AML-193 (cell line): Measurements from ENCODE around the gene SHMT2.

Source experiments
- DNase-seq, 2 experiments: peaks; one replicate each; lab custom pipeline; 2025; lab: John Stamatoyannopoulos, UW

Gene SHMT2

DNA sequence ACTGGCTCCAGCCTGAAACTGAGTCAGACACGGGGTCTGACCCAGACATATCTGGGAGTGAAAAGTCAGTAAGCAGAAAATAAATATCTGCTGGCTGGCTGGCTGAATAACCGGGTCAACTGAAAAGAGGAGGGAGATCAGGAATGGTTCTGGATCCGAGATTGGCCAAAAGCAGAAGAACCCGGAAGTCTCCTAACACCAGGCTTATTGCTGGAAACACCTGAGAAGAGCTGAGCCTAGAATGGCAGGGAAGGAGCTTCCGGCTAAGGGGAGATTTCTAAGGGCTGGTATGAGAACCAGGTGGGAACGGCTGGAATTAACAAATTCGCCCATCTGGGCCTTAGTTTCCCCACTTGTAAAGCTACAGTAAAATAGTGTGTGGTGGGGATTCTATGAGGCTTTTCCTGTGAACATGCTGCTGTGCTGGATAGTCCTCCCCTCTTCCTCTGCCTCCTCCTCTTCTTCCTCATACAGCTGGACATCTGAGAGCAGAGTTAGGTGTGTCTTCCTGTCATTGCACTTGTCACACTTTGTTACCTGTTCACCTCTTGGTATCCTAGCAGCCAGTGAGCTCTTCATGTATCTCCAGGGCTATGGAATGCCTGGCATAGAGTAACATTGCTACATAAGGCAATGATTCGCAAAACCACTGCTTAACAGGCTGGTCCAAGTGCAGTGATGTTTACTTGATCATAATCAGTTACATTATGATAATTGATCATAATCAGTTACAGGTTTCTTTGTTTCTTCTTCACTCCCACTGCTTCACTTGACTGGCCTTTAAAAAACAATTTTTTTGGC lies 2.0 kb upstream of the SHMT2 start:
- DNase-seq, result no peak

DNA sequence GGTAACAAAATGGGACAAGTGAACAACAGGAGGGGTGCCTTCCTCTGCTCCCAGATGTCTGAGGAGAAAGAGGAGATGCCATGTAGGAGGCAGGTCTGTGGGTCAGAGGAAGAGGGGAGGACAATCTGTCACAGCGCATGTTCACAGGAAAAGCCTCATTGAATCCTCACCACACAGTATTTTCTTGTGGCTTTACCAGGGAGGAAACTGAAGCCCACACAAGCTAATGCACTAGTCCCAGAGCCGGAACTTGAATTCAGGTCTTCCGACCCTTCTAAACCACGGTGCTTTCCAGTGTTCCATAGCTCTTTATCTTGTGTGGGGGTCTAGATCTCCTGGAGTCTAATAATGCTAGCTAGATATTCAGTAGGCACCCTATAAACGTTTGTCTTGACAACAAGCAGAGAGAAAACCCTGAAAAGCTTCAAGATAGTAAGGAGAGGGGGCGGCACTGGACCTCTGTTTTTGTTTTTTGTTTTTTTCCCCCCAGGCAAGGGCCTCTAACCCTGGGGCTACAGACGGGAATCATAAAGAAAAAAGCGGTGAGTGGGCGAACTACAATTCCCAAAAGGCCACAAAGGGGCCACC lies 371 bp upstream of the SHMT2 start:
- DNase-seq, result peak; percentile 34 to 52

- no peak for DNase-seq
Observed at GRCh38 chr12:57230381-57231155, 1.1 kb downstream of the SHMT2 start.

DNA sequence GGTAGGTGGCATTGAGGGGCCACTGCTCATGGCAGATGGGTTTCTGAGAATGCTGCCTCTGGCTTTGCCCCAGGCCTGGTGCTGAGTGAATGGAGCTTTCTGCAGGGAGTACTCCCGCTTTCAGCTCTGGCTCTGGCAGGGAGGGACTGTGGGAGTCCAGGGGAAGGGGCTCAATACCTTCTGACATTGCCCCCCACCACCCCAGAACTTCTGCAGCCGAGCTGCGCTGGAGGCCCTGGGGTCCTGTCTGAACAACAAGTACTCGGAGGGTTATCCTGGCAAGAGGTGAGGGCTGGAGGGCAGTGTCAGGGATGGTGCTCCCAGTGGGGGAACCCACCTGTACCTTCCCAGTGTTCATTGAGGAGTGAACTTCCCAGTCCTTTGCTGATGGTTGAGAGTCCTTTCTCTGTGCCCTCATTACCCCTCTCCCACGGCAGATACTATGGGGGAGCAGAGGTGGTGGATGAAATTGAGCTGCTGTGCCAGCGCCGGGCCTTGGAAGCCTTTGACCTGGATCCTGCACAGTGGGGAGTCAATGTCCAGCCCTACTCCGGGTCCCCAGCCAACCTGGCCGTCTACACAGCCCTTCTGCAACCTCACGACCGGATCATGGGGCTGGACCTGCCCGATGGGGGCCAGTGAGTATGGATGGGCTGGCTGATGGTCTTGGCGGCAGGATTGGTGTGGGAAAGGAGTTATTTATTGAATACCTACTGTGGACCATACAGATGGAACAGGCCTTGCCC lies 1.9 kb downstream of the SHMT2 start:
- no peak for DNase-seq

GRCh38 chr12:57232156-57232756 lies 2.7 kb downstream of the SHMT2 start:
- DNase-seq, result no peak

DNA sequence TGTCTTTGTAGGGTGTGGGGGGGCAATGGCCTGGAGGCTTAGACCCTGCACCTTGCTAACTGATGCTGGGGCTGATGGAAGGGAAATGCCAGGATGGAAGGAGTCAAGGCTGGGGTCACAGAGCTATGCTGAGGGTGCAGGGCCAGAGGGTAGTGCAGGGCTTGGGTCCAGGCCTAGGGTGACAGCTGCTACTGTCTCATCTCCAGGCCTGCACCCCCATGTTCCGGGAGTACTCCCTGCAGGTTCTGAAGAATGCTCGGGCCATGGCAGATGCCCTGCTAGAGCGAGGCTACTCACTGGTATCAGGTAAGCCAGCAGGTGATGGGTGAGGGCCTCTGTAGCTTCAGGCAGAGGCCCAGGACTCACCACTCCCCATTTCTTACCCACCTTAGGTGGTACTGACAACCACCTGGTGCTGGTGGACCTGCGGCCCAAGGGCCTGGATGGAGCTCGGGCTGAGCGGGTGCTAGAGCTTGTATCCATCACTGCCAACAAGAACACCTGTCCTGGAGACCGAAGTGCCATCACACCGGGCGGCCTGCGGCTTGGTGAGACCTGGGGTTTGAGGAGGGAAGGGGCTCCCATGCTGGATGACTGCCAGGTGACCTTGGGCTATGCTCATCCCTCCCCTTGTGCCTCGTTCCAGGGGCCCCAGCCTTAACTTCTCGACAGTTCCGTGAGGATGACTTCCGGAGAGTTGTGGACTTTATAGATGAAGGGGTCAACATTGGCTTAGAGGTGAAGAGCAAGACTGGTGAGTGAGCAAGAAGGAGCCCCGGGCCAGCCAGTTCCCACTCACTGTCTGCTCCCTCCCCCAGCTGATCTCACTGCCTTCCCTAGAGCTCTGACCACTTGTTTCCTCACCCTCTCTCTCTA lies 4.1 kb downstream of the SHMT2 start:
- no peak for DNase-seq

- no peak for DNase-seq
Observed at GRCh38 chr12:57234233-57234570, 4.7 kb downstream of the SHMT2 start.

DNA sequence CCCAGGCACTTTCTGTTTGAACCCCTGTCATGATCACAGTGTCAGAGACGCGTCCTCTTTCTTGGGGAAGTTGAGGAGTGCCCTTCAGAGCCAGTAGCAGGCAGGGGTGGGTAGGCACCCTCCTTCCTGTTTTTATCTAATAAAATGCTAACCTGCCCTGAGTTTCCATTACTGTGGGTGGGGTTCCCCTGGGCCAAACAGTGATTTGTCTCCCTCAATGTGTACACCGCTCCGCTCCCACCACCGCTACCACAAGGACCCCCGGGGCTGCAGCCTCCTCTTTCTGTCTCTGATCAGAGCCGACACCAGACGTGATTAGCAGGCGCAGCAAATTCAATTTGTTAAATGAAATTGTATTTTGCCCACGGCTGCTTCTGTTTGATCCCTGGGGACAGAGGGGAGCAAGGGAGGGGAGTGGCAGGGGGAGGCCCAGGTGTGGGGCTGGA lies 5.1 kb downstream of the SHMT2 start:
- DNase-seq, result no peak

DNA sequence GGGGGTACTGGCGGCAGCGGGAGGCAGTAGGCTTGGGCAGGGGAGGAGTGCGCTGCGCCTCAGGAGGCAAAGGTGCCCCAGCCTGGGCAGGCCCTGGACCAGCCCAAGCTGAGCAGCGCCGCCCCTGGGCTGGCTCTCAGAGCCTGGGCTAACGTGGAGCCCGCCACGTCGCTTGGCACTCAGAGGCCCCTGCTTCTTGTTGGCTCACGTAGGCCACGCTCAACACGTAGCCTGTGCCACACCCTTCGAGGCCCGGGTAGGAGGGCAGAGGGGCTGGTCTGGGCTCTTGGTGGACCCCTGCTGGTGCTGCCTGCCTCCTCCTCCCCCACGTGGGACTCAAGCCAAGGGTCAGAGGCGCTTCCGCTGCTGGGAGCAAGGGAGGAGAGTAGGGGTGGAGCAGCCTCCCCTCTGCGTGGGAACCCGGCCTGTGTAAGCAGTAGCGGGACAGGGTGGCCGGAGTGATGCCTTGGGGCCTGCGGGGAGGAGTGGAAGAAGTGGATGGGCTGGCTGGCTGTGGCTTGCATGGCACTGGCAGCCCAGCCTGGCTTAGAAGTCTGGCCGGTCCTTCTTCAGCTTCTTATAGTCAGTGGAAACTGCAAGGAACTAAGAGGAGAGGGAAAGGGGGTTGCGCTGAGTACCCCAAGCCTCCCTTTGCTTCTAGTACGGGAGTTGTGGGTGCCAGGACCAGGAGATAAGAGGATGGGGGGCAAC lies 5.7 kb downstream of the SHMT2 start:
- DNase-seq, result no peak

DNA sequence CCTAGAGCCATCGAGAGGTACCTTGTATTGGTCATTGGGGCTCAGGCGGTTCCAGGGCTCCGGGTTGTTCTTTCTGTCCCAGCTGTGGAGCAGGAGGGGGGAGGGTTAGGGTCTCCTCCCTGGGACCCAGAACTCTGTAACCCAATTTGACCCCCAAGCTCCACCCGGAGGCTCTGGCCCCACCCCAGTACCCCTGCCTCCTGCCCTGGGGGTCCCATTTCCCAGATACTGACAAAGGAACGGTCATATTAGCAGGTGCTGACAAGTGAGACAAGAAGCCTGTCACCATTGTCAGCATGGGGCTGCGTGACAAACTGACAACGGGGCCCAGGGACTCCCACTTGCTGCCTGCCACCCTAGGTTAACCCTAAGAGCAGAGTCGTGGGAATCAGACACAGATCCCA lies 6.2 kb downstream of the SHMT2 start:
- DNase-seq, result no peak

DNA sequence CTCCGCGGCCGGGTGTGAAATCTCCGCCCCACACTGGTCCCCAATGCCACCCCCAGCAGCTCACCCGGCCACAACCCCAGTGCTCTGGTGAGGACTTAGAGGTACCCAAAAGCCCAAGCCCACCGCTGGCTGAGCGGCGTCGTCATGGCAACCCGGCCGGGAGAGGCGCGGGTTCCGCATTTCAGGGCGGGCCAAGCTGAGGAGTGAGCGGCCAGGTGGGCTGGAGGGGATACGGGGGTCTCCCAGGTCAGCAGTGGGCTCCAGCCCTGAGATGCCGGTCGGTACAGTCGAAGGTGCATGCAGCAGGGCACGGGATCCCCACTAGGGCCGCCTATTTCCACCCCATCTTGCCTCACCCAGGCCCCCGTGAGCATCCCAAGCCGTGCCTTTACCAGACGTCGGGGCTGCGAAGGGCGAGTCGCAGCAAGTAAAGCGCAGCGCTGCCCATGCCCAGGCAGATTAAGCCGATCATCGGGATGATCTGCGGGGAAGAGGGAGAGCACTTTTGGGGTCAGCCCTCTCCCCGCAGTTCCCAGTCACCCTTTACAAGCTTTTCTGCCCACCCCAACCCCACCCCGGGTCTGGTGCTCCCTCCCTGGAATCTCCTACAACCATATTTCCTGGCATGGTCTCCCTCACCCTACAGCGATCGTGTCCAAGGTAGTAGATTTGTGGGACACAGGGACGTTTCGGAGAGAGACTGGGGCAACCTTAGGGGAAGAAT lies 6.9 kb downstream of the SHMT2 start:
- no peak for DNase-seq

DNA sequence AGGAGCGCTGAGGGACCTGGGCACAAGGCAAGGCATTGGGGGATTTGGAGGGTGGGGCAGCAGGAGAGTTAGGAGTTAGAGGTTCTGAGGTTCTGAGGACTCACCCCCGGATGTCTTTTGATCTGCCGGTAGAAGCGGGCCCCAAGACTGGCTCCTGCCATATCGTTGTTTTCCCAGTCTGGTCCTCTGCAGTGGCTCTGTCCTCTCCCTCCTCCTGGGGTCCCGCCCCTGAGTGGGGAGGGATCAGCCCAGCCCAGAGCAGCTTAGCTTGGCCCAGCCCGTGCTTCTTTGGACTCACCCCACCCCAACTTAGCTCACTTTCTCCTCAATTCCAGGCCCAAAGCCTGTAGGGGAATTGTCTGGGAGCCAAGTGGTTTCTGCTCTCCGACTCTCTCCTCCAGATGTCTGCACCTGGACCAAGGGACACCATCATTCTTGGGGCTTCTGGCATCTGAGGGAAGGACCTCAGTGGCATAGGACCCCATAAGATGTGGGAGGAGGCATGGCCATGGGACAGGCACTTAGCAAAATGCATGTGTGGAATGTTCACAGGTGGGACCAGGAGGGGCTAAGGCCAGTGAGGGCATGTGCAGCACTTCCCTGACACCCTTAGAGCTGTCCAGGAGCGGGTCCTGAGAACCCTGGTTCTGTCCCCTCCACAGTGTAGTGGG lies 7.5 kb downstream of the SHMT2 start:
- DNase-seq, result no peak

- no peak for DNase-seq
Observed at GRCh38 chr12:57237596-57237931, 8.1 kb downstream of the SHMT2 start.

GRCh38 chr12:57237932-57238853 lies 8.7 kb downstream of the SHMT2 start:
- DNase-seq, result no peak

DNA sequence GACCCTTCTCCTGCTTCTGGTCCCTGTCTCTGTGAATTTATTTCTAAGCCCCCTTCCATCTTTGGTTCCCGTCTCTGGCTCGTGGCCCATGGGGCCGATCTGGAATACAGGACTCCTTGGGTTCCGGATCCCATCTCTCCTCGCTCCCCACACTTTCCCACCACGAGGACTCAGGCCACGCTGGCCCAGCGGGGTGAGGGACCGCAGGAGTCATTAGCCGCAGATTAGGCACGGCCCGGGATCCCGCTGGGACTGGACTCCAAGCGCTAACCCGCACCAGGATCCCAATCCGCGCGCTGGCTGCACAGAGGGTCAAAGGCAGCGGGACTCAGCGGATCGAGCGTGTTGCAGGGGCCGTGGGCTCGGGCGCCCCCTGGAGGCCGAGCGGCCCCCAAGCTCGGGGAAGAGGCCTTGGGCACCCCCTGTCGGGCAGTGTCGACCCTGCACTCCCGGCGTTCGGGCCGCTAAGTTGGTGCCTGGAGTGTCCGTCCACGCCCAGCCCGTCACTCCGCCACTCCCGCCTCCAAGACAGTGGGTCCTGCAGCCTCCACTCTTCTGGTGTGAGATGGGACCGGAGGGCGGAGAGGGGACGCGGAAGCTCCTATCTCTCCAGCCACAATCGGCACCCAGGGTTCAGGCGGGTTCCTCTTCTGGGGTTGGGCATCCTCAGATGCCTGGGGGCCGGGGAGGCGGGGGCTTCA lies 9.5 kb downstream of the SHMT2 start:
- DNase-seq, result peak; percentile 65 to 69

DNA sequence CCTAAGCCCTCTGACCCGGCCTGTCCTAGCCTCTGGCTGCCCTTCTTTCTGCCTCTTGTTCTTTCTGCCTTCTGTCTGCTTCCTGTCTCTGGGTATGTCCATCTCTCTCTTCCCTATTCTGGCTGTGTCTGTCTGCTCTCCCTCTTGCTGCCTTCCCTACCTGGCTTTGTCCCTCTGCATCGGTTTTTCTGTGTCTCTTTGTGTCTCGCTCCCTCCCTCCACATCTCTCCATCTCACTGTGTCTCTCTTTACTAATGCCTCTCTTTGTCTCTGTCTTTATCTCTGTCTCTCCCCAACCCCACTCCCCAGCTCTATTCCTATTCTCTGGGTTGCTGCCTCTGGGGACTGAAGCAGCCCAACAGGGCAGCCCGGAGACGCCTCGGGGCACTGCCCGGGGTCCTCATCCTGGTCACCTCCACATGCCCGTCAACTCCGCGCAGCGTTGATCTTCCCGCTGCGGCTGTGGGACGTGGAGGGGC lies 10.1 kb downstream of the SHMT2 start:
- no peak for DNase-seq
